MG63 (cell line): Measurements from ENCODE around the gene DCAF5. TPM values are rescaled to one million over a fixed set of nuclear protein-coding genes. Genes with fewer than 3 reads are reported as not detected.
A peak's percentile ranks its signal among the peaks of the same experiment; 100 is the strongest.
"Not testable (repeated sequence)": the region's sequence is repeated elsewhere in the genome, so short reads cannot be mapped to it uniquely, and the experiment has no call there.

Experiments
- DNase-seq: peaks from one replicate; pipeline ENCODE4 v3.0.0-alpha.2; 2020
- H3K27me3 ChIP-seq: fragments of 250-450 bp; sonication (Bioruptor Pico); 2 replicates; pipeline ENCODE4 v1.5.1; 2020; ENCODE audit warnings: mild to moderate bottlenecking, moderate library complexity
- H3K36me3 ChIP-seq: fragments of 250-450 bp; sonication (Bioruptor Pico); 2 replicates; pipeline ENCODE4 v1.5.1; 2020; ENCODE audit warnings: mild to moderate bottlenecking, moderate library complexity
- H3K4me3 ChIP-seq: fragments of 250-450 bp; sonication (Bioruptor Pico); 2 replicates; pipeline ENCODE4 v1.5.1; 2020; ENCODE audit warnings: mild to moderate bottlenecking, moderate library complexity
- H3K9me3 ChIP-seq: fragments of 250-450 bp; sonication (Bioruptor Pico); 2 replicates; pipeline ENCODE4 v1.5.1; 2020; ENCODE audit warnings: mild to moderate bottlenecking, moderate library complexity
- total RNA-seq: library from RNA; depleted of rRNA; stranded (reverse); fragments of >200 nt; shearing (Covaris generic); gene quantifications from 2 replicates; pipeline ENCODE4 v1.2.3, GENCODE V29; 2014; ENCODE audit warnings: low replicate concordance

The DCAF5 gene
- total RNA-seq, 1 experiment from 2014 or later = 7.6 TPM

DNA sequence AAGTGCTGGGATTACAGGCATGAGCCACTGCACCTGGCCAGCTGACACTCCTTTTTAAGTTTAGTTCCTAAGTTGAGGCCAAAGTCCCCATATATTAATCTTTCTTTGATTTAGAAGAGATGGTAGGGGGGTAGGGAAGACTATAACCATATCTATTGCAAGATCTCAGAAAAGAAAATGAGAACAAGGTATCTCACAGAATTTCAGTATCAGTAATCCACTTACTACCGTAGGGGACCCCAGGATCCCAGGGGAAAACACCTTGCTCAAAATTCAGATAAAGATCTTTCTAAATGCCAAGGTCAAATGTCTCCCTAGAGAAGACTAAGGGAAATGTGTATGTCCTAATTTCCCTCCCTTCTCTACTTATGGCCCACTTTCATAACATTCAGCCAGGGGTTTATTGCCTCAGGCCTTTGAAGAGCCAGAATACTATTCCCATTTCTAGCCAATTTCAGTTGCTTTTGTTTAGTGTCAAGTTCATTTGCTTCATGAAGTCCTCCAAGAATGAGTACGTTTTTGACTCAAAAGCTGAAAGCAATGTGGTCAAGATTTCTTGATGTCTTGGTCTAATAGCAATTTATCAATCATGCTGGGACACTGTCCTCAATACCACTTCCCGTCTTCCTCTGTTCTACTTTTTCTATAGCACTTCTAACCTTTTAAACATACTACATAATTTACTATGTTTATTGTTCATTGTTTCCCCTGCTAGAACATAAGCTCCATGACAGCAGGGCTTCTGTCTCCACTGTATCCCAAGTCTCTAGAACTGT lies 86.3 kb downstream of the DCAF5 start:
- no peaks in the 10 kb centered on the region for H3K36me3 ChIP-seq
- no peak overlapping the region for H3K4me3 ChIP-seq
- no peaks in the 10 kb centered on the region for H3K27me3 ChIP-seq
- H3K9me3 ChIP-seq = no peaks in the 10 kb centered on the region
- DNase-seq = no peak

DNA sequence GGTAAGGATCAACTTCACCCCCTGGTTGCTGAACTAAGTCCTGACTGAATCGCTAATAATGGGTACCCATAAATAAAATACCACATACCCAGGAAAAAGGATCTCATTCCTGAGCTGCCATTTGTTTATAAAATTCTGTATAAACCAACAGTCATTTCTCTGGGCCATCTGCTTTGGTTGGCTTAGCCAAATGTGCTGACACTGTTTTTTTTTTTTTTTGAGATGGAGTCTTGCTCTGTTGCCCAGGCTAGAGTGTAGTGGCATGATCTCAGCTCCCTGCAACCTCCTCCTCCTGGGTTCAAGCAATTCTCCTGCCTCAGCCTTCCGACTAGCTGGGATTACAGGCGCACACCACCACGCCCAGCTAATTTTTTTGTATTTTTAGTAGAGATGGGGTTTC lies 87.0 kb downstream of the DCAF5 start:
- H3K4me3 ChIP-seq, H3K27me3 ChIP-seq, H3K9me3 ChIP-seq, H3K36me3 ChIP-seq, DNase-seq: not testable (repeated sequence)

DNA sequence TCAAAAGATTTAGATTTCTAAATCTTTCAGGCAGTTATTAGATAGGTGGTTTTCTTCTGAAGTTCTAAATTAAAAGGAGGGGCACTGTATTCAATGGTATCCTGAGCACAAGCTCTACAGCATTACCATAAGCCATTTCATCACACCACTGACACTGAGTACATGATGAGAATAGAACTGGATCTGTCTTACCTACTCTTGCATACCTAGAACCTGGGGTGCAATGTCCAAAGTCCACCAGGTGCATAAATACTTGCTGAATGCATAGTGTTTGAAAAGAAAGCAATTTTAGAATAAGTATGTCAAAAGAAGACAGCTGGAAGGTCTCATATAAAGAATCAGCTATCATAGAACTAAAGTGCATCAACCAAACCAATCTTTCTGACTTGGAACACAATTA lies 88.3 kb downstream of the DCAF5 start:
- H3K4me3 ChIP-seq = no peak overlapping the region
- no peak for DNase-seq
- H3K9me3 ChIP-seq = no peaks in the 10 kb centered on the region
- no peaks in the 10 kb centered on the region for H3K27me3 ChIP-seq
- H3K36me3 ChIP-seq = no peaks in the 10 kb centered on the region

DNA sequence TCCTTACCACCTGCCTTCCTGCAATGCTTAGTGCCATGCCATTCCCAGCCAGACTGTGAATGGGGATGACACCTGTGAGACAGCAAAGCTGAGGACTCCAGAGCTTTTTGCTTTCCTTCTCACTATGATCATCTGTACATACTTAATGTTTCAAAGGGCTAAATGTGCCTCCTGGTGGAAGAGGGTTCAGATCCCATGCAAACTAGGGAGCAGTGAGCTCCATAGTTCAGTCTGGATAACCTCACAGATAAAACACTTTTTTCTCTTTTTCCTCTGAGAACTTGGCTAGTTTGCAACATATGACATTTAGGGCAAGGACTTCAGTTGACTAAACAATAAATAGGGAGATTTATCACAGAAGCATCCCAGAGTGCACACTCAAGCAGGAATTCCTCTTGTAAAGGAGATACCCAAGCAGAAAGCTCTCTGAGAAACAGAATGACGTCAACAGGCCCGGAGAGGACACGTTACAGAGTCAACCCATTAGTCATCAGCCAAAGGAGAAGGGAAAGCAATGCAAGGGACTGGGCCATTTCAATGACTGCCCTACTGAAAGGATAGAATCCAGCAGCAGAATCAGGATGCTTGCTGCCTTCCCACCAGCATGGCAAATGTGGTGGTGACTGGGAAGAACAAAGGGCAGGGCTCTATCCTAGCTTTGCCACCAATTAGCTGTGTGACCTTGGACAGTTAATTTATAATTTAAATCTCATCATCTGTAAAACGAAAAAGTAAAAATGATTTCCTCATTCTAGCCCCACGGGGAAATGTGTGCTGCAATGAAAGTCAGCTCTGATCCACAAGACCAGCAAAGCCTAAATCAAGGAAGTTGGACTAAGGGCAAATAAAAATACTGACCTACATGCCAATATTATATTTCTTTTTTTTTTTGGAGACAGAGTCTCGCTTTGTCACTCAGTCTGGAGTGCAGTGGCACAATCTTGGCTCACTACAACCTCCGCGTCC lies 93.0 kb downstream of the DCAF5 start:
- H3K4me3 ChIP-seq = no peak overlapping the region
- H3K9me3 ChIP-seq = no peaks in the 10 kb centered on the region
- no peak for DNase-seq
- H3K36me3 ChIP-seq = no peaks in the 10 kb centered on the region
- no peaks in the 10 kb centered on the region for H3K27me3 ChIP-seq

DNA sequence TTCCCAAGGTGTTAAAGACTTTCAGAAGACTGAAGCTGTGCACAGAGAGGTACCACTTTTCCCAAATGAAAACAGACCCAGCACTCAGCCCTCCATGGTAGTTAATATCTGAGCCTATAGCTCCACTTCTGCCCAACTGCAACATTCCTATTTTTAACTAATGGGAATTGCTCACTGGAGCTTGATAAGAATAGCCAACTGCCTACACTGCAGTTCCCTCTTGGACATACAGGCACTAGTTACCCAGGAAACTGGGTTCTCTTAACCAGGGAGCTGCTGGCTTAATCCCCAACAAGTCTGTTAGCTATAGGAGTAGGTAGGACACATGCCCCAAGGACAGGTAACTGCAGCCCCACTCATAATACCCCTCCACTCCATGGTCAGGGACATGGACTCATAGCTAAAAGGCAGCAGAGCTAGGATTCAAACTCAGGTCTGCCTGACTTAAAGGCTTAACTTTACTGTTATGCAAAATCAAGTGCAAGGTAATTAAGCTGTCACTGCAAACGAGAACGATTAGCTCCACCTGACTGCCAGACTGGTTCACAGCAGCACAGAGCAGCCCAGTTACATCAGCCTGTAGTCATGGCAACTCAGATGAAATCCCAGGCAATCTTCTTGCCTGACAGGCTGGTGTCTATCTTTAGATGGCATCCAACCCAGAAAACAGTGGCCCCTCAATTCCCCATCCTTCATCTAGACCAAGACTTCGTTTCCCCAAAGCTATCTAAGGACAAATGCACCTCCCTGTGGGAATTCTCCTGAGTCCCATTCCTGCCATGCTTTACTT lies 96.7 kb downstream of the DCAF5 start:
- H3K9me3 ChIP-seq = no peaks in the 10 kb centered on the region
- no peak overlapping the region for H3K4me3 ChIP-seq
- no peaks in the 10 kb centered on the region; the same call in 1 of the 2 replicates for H3K36me3 ChIP-seq
- DNase-seq = no peak
- no peaks in the 10 kb centered on the region for H3K27me3 ChIP-seq

DNA sequence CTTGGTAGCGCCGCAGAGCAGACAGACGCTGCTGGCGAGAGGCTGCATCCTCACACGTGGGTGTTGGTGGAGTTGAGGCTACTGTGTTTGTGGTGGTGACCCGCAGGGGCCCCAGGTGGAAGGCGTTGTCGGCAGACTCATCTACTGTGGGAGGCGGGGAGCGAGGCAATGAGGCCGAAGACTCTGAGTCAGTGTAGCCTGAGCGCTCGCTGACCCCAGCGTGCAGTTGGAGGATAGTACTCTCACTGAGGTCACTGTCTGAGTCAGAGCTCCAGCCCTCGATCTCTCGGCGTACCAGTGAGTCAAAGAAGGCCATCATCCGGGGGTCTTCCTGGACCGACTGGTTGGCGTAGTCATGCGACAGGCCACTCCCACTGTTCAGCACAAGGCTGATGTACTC lies 97.8 kb downstream of the DCAF5 start:
- no peaks in the 10 kb centered on the region for H3K9me3 ChIP-seq
- DNase-seq = no peak

DNA sequence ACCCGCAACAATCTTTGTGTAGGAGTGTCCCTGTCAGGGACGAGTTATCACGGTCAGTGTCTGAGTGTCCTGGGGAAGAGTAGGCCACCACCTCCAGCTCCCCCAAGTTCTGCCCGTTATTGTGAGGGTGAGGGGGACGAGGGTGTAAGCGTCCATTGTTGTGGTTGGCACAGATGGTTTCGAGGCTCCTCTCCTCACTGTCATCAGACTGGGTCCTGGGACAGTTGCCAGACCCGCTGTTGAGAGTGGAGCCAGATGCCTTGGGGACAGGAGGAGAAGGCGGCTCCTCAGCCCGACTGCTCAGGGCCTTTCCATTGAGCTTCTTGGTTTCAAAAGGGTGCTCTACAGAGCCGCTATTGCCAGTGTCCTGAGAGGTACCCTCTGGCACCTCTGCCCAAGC lies 98.9 kb downstream of the DCAF5 start:
- no peaks in the 10 kb centered on the region; the same call in 1 of the 2 replicates for H3K36me3 ChIP-seq
- no peaks in the 10 kb centered on the region for H3K9me3 ChIP-seq
- H3K27me3 ChIP-seq = no peaks in the 10 kb centered on the region
- no peak overlapping the region for H3K4me3 ChIP-seq
- no peak for DNase-seq

More for the DNA sequence above, 97.8 kb downstream of the DCAF5 start:
- no peaks in the 10 kb centered on the region for H3K27me3 ChIP-seq
- no peak overlapping the region for H3K4me3 ChIP-seq
- H3K36me3 ChIP-seq = no peaks in the 10 kb centered on the region; the same call in 1 of the 2 replicates

DNA sequence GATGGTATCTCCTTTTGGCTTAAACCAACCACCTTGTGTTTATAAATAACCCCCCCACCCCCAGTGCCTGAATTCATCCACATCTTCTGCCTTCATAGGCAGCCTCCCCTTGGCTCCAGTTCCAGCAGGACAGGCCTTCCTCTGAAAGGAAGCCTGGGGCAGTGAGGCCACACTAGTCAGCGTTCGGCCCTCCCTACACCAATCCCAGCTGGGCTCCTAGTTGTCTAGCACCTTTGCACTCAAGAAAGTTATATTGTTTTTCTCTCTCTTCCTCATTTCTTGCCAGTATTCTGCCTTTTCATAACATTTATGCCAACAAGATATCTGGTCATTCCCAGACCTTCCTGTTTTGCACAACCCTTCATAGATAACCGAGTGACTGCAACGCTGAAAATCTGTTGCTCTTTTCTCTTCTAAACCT lies 100.7 kb downstream of the DCAF5 start:
- H3K27me3 ChIP-seq = no peaks in the 10 kb centered on the region
- H3K4me3 ChIP-seq = no peak overlapping the region
- no peaks in the 10 kb centered on the region; the same call in 1 of the 2 replicates for H3K36me3 ChIP-seq
- DNase-seq = no peak
- no peaks in the 10 kb centered on the region for H3K9me3 ChIP-seq

DNA sequence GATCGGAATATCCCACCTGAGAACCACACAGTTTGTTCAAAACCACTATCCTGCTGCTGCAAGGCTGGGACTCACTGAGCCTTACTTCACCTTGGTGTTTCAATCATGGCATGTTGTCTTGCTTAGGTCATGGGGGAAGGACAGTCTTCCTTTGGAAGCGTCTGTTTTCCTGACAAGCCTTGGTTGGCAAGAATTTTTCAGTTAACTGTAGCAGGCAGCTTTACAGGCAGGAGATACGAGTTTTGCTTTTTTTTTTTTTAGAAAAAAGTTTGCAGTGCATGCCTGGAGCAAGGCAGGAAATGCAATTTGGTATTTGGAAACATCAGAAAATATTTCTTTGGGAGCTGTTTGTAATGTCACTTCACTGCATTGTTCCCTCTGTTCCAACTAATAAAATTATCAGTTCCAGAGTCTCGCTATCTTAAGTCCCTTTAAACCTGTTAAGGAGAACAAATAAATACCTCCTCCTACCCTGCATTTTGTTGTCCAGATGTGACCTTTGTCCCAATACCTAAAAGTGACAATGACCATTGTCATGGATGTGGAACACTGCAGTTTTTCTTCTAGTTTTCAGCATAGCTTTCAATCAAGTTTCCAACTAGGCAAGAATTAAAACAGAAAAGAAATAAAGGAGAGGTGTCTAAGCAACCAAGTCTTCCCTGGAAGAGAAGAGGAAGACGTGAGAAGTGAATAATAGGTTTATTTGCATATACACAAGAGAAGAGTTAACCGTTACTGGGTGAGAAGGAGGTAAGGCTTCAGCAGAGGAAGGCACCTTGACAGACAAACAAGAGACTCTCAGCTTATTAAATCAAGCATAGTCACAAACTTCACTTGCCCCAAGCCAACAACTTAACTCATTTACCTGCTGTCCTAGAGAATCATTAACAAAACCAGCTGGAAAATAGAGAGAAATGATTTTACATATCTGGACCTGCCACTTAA lies 102.4 kb downstream of the DCAF5 start:
- Histone ChIP-seq H3K9me3 (no peaks in the 10 kb centered on the region), H3K27me3 (no peaks in the 10 kb centered on the region), H3K36me3 (no peaks in the 10 kb centered on the region; the same call in 1 of the 2 replicates), H3K4me3 (no peak overlapping the region)
- DNase-seq = no peak

DNA sequence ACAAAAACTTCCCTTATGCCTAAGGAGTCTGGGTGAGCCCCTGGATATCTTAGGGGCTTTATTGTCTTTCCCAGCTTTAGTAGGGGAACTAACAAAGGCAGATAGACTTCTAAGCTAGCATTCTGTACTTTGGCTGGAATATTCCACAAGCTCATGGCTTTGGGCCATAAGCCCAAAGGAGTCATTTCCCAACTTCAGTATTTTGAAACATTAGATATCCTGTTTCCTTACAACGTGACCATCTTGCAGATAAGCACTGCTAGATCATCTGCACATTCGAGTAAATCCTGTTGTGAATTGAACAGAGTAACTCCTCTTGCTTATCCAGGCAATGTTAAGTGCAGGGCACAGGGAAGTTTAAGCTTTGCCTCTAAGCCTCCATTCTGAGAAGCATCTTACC lies 103.2 kb downstream of the DCAF5 start:
- Histone ChIP-seq H3K36me3 (no peaks in the 10 kb centered on the region; the same call in 1 of the 2 replicates), H3K4me3 (no peak overlapping the region), H3K9me3 (no peaks in the 10 kb centered on the region), H3K27me3 (no peaks in the 10 kb centered on the region)
- no peak for DNase-seq

DNA sequence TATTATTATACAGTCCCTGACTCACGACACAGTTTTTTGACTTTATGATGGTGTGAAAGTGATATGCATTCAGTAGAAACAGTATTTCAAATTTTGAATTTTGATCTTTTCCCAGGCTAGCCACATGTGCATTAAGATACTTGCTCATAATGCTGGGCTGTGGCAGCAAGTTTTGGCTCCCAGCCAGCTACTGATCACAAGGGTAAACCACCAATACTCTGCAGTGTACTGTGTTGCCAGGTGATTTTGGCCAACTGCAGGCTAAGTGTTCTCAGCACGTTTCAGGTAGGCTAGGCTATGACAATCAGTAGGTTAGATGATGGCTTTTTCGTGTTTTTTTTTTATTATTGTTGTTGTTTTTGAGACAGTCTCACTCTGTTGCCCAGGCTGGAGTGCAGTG lies 104.5 kb downstream of the DCAF5 start:
- DNase-seq = no peak
- H3K4me3 ChIP-seq = no peak overlapping the region
- H3K27me3 ChIP-seq = no peaks in the 10 kb centered on the region
- H3K36me3 ChIP-seq = no peaks in the 10 kb centered on the region
- no peaks in the 10 kb centered on the region for H3K9me3 ChIP-seq

DNA sequence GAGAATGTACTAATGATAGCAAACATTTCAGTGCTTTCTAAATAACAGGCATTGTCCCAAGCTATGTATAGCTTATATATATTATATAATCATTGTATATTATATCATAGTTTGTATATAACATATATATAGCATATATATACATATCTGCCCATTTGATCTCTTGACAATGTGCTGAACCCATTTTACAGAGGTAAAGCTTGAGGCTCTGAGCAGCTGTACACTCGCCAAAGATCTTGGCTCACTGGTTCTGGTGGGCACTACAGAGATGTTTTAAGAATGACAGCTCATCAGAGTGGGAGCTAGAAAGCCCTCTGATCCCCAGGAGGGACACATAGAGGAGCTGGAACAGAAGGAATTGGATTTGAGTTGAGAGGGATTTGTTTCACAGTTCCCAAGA lies 105.7 kb downstream of the DCAF5 start:
- Histone ChIP-seq H3K36me3 (no peaks in the 10 kb centered on the region), H3K9me3 (no peaks in the 10 kb centered on the region), H3K27me3 (no peaks in the 10 kb centered on the region), H3K4me3 (no peak overlapping the region)
- no peak for DNase-seq

DNA sequence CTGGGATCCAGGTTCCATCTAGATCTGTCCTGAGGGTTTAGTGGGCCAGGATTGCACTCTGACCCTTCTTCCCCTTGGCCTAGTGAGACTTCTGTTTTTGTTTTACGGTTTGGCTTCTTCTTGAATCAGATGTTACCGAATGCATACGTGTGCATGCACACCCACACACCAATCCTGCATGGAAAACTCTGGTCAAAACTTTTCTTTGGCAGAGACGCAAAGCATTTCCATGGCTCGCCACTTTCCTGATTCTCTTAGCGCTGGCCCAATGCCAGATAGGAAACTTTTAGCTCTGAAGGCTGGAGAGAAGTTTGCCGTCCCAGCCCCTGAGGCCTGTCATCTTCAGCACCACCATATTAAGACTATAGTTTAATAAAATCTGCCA lies 106.5 kb downstream of the DCAF5 start:
- Histone ChIP-seq H3K4me3 (no peak overlapping the region), H3K36me3 (no peaks in the 10 kb centered on the region), H3K27me3 (no peaks in the 10 kb centered on the region), H3K9me3 (no peaks in the 10 kb centered on the region)
- no peak for DNase-seq

DNA sequence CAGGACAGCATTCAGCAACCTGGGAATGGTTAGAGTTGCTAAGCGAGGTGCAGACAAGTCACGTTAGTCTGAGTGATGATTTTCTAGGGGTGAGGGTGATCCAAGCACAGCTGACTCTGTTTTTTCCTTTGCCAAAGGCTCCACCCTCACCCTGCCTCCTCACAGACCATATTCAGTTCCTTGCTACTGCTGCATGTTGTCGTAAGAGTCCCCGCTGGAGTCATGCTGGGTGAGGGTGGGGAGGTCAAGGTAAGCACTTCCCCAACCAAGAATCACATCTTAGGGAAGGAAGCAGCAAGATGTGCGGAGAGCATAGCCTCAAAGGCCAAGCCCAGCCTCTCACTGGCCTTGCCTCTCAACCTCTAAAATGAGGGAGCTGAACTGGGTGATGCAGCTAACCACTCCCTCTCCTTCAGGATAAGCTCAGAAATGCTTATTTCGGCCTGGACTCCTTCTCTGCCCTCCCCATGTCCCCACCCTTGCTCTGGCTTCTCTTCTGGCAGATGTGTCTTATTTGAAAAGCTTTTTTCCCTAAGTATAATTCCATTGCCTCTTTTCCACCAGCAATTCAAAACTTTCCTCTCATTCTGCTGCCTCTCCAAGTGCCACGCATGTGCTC lies 107.0 kb downstream of the DCAF5 start:
- Histone ChIP-seq H3K4me3 (no peak overlapping the region), H3K9me3 (no peaks in the 10 kb centered on the region)
- no peak for DNase-seq

DNA sequence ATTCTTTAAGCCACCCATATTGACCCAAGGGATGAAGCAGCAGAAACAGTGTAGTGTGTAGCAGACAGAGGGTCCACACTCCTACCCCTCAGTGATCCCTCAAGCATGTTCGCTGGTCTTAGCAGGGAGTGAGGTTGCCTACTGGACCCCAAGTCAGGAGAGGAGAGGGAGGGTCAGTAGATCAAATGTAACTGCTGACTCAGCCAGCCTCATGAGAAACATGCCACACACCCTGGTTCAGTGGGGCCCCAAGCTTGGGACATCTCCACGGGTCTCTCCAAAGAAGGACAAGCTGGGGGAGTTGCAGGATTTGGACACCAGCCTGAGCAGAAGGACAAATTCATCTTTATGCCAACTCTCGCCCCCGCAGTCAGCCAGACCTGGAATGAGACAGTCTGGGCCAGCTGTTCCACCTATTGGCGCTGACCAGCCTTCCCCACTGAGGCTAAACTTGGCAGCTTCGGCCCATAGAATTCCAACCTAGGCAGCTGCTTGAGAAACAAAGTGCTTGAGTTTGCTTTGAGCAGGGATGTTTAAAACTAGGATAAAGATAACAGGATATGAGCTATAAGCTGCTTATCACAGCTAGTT lies 107.9 kb downstream of the DCAF5 start:
- H3K36me3 ChIP-seq = no peaks in the 10 kb centered on the region
- H3K9me3 ChIP-seq = no peaks in the 10 kb centered on the region
- H3K27me3 ChIP-seq = no peaks in the 10 kb centered on the region
- DNase-seq = peak; percentile 68
- no peak overlapping the region for H3K4me3 ChIP-seq

More for the DNA sequence above, 107.0 kb downstream of the DCAF5 start:
- H3K27me3 ChIP-seq = no peaks in the 10 kb centered on the region
- no peaks in the 10 kb centered on the region for H3K36me3 ChIP-seq
